H1 (cell line): ENCODE results near the gene ELP5. TPM values are rescaled to one million over a fixed set of nuclear protein-coding genes. Genes with fewer than 3 reads are reported as not detected.

ENCODE experiments used
- CTCF ChIA-PET: fragments of 300-600 bp; sonication (Branson Sonifier 250); formaldehyde crosslinking; loops from one replicate; lab custom pipeline; 2021; ENCODE audit not compliant: partially characterized antibody; lab: Charles Lee
- POLR2A ChIA-PET: fragments of 300-600 bp; sonication (Branson Sonifier 250); formaldehyde crosslinking; loops from one replicate; lab custom pipeline; 2021; ENCODE audit warnings: inconsistent platforms; ENCODE audit not compliant: partially characterized antibody; lab: Charles Lee
- DNase-seq, 2 experiments: peaks; one replicate each; pipeline versions ENCODE4 v3.0.0 to v3.0.0-alpha.2; 2010 to 2022; ENCODE audit warnings: low spot score in 2 of 2, low read depth in 1 of 2, mixed read lengths in 1 of 2
- FAIRE-seq: peaks from 2 replicates; lab custom pipeline; 2011; peaks lifted over from hg19 to GRCh38; lab: Jason Lieb, UNC
- H2AFZ ChIP-seq: 2 replicates; pipeline ENCODE4 v1.8.1; 2012; ENCODE audit warnings: low read length, inconsistent platforms
- H2AK5ac ChIP-seq: 2 replicates; pipeline ENCODE4 v1.6.1; 2013; ENCODE audit warnings: low read depth, low read length
- H2BK120ac ChIP-seq: replicated peaks from 2 replicates; pipeline ENCODE3; 2013; ENCODE audit warnings: low read depth, low read length, inconsistent platforms
- H2BK12ac ChIP-seq: 2 replicates; pipeline ENCODE4 v1.6.1; 2013; ENCODE audit warnings: low read depth, low read length
- H2BK15ac ChIP-seq: 2 replicates; pipeline ENCODE4 v1.6.1; 2013; ENCODE audit warnings: low read length
- H2BK20ac ChIP-seq: 2 replicates; pipeline ENCODE4 v1.6.1; 2013; ENCODE audit warnings: low read length
- H2BK5ac ChIP-seq: 2 replicates; pipeline ENCODE4 v1.6.1; 2013; ENCODE audit warnings: low read depth, low read length
- H3K14ac ChIP-seq: 2 replicates; pipeline ENCODE4 v1.6.1; 2013; ENCODE audit warnings: inconsistent platforms; ENCODE audit not compliant: insufficient read length
- H3K18ac ChIP-seq: 2 replicates; pipeline ENCODE4 v1.6.1; 2013; ENCODE audit warnings: low read length; ENCODE audit errors: extremely low read depth
- H3K23ac ChIP-seq: 2 replicates; pipeline ENCODE4 v1.6.1; 2013; ENCODE audit warnings: inconsistent platforms; ENCODE audit not compliant: insufficient read length
- H3K23me2 ChIP-seq: 2 replicates; pipeline ENCODE4 v1.6.1; 2013; ENCODE audit warnings: low read depth, low read length
- H3K27ac ChIP-seq: 2 replicates; pipeline ENCODE4 v1.6.1; 2011; ENCODE audit warnings: low read depth, low read length, inconsistent platforms
- H3K27me3 ChIP-seq, 4 experiments: replicated peaks in 1 of 4; 1 replicate in 1 of 4; 2 replicates in 3 of 4; pipeline versions ENCODE4 v1.6.1 to v1.8.1; 2011 to 2013; ENCODE audit warnings: low read length in 3 of 4, mild to moderate bottlenecking in 3 of 4, inconsistent platforms in 2 of 4, mixed read lengths in 2 of 4, moderate library complexity in 1 of 4; ENCODE audit not compliant: control insufficient read depth in 3 of 4, insufficient read depth in 3 of 4; ENCODE audit errors: extremely low read depth in 1 of 4
- H3K36me3 ChIP-seq, 4 experiments: 2 replicates each; pipeline versions ENCODE4 v1.6.1 to v1.8.1; 2011 to 2013; ENCODE audit warnings: mild to moderate bottlenecking in 4 of 4, low read length in 3 of 4, moderate library complexity in 2 of 4, control low read depth in 1 of 4, inconsistent platforms in 1 of 4; ENCODE audit not compliant: insufficient read depth in 4 of 4, control insufficient read depth in 2 of 4
- H3K4ac ChIP-seq: replicated peaks from 2 replicates; pipeline ENCODE3; 2013; ENCODE audit warnings: low read length, low read depth, mixed read lengths, inconsistent platforms; ENCODE audit not compliant: insufficient read length
- H3K4me1 ChIP-seq, 4 experiments: replicated peaks in 1 of 4; 1 replicate in 1 of 4; 2 replicates in 3 of 4; pipeline versions ENCODE4 v1.6.1 to v1.8.1; 2011 to 2013; ENCODE audit warnings: low read length in 3 of 4, inconsistent platforms in 2 of 4, mixed read lengths in 1 of 4; ENCODE audit not compliant: insufficient read depth in 4 of 4, control insufficient read depth in 3 of 4
- H3K4me2 ChIP-seq, 2 experiments: 2 replicates each; pipeline versions ENCODE4 v1.6.1 to v1.8.1; 2011 to 2013; ENCODE audit warnings: low read depth in 2 of 2, low read length in 2 of 2, control low read depth in 1 of 2, inconsistent platforms in 1 of 2, mild to moderate bottlenecking in 1 of 2; ENCODE audit not compliant: insufficient read depth in 1 of 2
- H3K4me3 ChIP-seq, 4 experiments: fragments of 200-600, 300-600 bp in 1 of 4; sonication (generic), shearing (Covaris generic), sonication (Bioruptor Twin) in 1 of 4; 2 replicates each; pipeline versions ENCODE4 v1.5.1 to v1.8.1; 2011 to 2016; ENCODE audit warnings: low read length in 4 of 4, low read depth in 3 of 4, control low read depth in 2 of 4, inconsistent platforms in 2 of 4, mild to moderate bottlenecking in 2 of 4, mixed read lengths in 1 of 4, moderate library complexity in 1 of 4; ENCODE audit not compliant: insufficient read depth in 2 of 4; ENCODE audit errors: extremely low read depth in 1 of 4
- H3K56ac ChIP-seq: replicated peaks from 2 replicates; pipeline ENCODE3; 2013; ENCODE audit warnings: low read depth, mild to moderate bottlenecking, mixed read lengths, low read length, inconsistent platforms; ENCODE audit not compliant: insufficient read length
- H3K79me1 ChIP-seq: 2 replicates; pipeline ENCODE4 v1.6.1; 2013; ENCODE audit warnings: low read depth, low read length, control low read depth
- H3K79me2 ChIP-seq, 2 experiments: 2 replicates each; pipeline versions ENCODE4 v1.6.1 to v1.8.1; 2012 to 2013; ENCODE audit warnings: low read length in 2 of 2, mild to moderate bottlenecking in 2 of 2, inconsistent platforms in 1 of 2; ENCODE audit not compliant: insufficient read depth in 2 of 2, control insufficient read depth in 1 of 2
- H3K9ac ChIP-seq, 4 experiments: replicated peaks in 1 of 4; 1 replicate in 1 of 4; 2 replicates in 3 of 4; pipeline versions ENCODE4 v1.6.1 to v1.8.1; 2011 to 2013; ENCODE audit warnings: low read depth in 3 of 4, low read length in 3 of 4, control low read depth in 2 of 4, mild to moderate bottlenecking in 2 of 4, moderate library complexity in 2 of 4, inconsistent platforms in 1 of 4; ENCODE audit errors: extremely low read depth in 1 of 4
- H3K9me3 ChIP-seq, 2 experiments: 2 replicates each; pipeline versions ENCODE4 v1.6.1 to v1.8.1; 2012 to 2013; ENCODE audit warnings: mild to moderate bottlenecking in 2 of 2, moderate library complexity in 2 of 2, control low read depth in 1 of 2, inconsistent platforms in 1 of 2, low read depth in 1 of 2, low read length in 1 of 2, mixed read lengths in 1 of 2; ENCODE audit not compliant: insufficient read depth in 2 of 2
- H4K20me1 ChIP-seq, 2 experiments: replicated peaks in 1 of 2; 2 replicates each; pipeline versions ENCODE3 to v1.8.1; 2011 to 2013; ENCODE audit warnings: inconsistent platforms in 2 of 2, low read length in 2 of 2, mild to moderate bottlenecking in 1 of 2; ENCODE audit not compliant: insufficient read depth in 2 of 2, control insufficient read depth in 1 of 2
- H4K5ac ChIP-seq: 2 replicates; pipeline ENCODE4 v1.6.1; 2013; ENCODE audit warnings: low read length, low read depth, mixed read lengths, inconsistent platforms; ENCODE audit not compliant: insufficient read length
- H4K8ac ChIP-seq: 2 replicates; pipeline ENCODE4 v1.8.0; 2013; ENCODE audit warnings: mild to moderate bottlenecking, moderate library complexity, low read length, inconsistent platforms; ENCODE audit not compliant: insufficient read depth; ENCODE audit errors: extremely low read depth
- H4K91ac ChIP-seq: replicated peaks from 2 replicates; pipeline ENCODE3; 2013; ENCODE audit warnings: low read length, mixed read lengths, inconsistent platforms; ENCODE audit not compliant: insufficient read length
- EZH2 ChIP-seq: fragments of 200-600 bp; sonication (generic); IDR thresholded peaks from 2 replicates; pipeline ENCODE4 v1.7.1; 2012; ENCODE audit warnings: low read depth, mild to moderate bottlenecking, moderate library complexity, low read length, inconsistent platforms; ENCODE audit not compliant: severe bottlenecking
- SIX5 ChIP-seq: IDR thresholded peaks from 2 replicates; pipeline ENCODE4 v1.6.1; 2011; ENCODE audit warnings: mild to moderate bottlenecking, low read depth, low read length
- SRF ChIP-seq: IDR thresholded peaks from 2 replicates; pipeline ENCODE4 v1.6.1; 2011; ENCODE audit warnings: mild to moderate bottlenecking, low read depth, low read length, moderate library complexity
- WGBS, 2 experiments: shearing (Covaris generic) in 1 of 2; methylation state at CpG; one replicate each; pipeline versions ENCODE4 v1.1.6 to v1.1.7; 2013 to 2015; ENCODE audit warnings: low lambda C conversion rate in 2 of 2, mixed read lengths in 2 of 2, inconsistent platforms in 1 of 2, low coverage in 1 of 2, missing lambda C conversion rate in 1 of 2; ENCODE audit not compliant: insufficient replicate concordance in 2 of 2, insufficient coverage in 1 of 2, insufficient read length in 1 of 2; ENCODE audit errors: extremely low coverage in 1 of 2, missing lambda C conversion rate in 1 of 2; 5-methylcytosine and 5-hydroxymethylcytosine counted together
- polyA plus RNA-seq, 7 experiments: library from polyadenylated mRNA; depleted of rRNA in 3 of 7; stranded (reverse) in 5 of 7; unstranded in 2 of 7; fragments of >200 nt in 5 of 7; fragments of 200-250 nt in 2 of 7; gene quantifications; 1 replicate in 5 of 7; 2 replicates in 1 of 7; 4 replicates in 1 of 7; pipeline versions ENCODE4 v1.2.1 to v1.2.3, GENCODE V29; 2011 to 2013; ENCODE audit warnings: missing spikeins in 2 of 7, mixed read lengths in 2 of 7
- total RNA-seq: library from RNA; stranded (reverse); fragmentation: NEBNext Ultra II Directional; extraction: Animal tissue kit (Norgen Biotek cat#: 25700); gene quantifications from 2 replicates; pipeline ENCODE4 v1.2.1, GENCODE V29; 2021

ELP5 gene
- total and polyA plus RNA-seq, 2 of the 8 experiments (the other 6 are each of a cell fraction or from before 2014, with no cell fraction given): 75.4 to 107 TPM

DNA sequence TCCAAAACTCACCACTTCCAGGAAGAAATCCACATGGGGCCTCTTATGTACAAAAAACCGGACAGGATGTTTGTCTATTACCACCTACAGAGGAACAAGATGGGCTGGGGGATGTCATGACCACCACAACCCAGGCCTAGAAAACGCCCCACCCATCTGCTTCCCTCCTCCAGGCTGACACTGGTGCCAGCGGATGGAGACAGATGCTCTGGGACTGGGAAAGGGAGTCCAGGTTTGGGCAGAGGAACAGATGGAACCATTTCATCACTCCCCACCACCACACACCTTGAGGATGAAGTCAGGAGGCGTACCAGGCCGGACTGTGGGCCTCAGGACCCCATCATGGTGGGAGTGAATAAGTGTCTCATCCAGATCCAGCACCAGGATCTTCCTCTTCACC is 5.2 kb upstream of the ELP5 start:
- no peak overlapping the region for H2AFZ ChIP-seq
- no peak overlapping the region for H2BK12ac ChIP-seq
- H2AK5ac ChIP-seq: no peak overlapping the region
- H2BK120ac ChIP-seq: no peak overlapping the region
- H2BK5ac ChIP-seq: no peak overlapping the region; the same call in 1 of the 2 replicates
- no peak overlapping the region for H2BK20ac ChIP-seq
- H3K27me3 ChIP-seq: no peaks in the 10 kb centered on the region
- no peak overlapping the region for H2BK15ac ChIP-seq
- peaks cover 6 to 9% of the 10 kb centered on the region in 2 experiments for H4K20me1 ChIP-seq
- no peak overlapping the region for H3K23ac ChIP-seq
- no peak overlapping the region for H4K91ac ChIP-seq
- WGBS, 2 experiments: 87% methylated on average over 5 of the region's 5 CpGs; no CpG with 5 or more reads in 1 of the 2 experiments
- H3K79me2 ChIP-seq: peaks cover 23 to 44% of the 10 kb centered on the region in 2 experiments
- no peak for TF ChIP-seq SRF
- TF ChIP-seq SIX5: no peak
- no peak for TF ChIP-seq EZH2
- no peak overlapping the region for H3K18ac ChIP-seq
- DNase-seq (no peak), FAIRE-seq (no peak)
- H3K23me2 ChIP-seq: peaks cover 17% of the 10 kb centered on the region
- no peak overlapping the region for H3K14ac ChIP-seq
- CTCF ChIA-PET: no interaction called here
- H3K9ac ChIP-seq: no peak overlapping the region; a peak in 1 of 7 replicates
- H4K5ac ChIP-seq: no peak overlapping the region
- no peaks in the 10 kb centered on the region for H3K9me3 ChIP-seq
- no peak overlapping the region for H3K27ac ChIP-seq
- peaks cover 14% of the 10 kb centered on the region for H3K79me1 ChIP-seq
- H3K36me3 ChIP-seq: peaks cover 9 to 28% (median 22%) of the 10 kb centered on the region in 4 experiments; a peak in 6 of 8 replicates
- peaks cover 3 to 12% (median 5%) of the 10 kb centered on the region in 4 experiments for H3K4me1 ChIP-seq
- no peak overlapping the region for H3K56ac ChIP-seq
- no peak overlapping the region; the same call in 1 of the 2 replicates for H4K8ac ChIP-seq
- no peak overlapping the region for H3K4ac ChIP-seq
- no peak overlapping the region for H3K4me3 ChIP-seq
- no peak overlapping the region for H3K4me2 ChIP-seq
- POLR2A ChIA-PET: interaction anchor here (8.3 to 19.7 kb wide), 3 partner anchors 9 to 24 kb away, joined by 121 to 386 read pairs (median 161); partner anchors contain the start of genes ACADVL, DLG4, DVL2 and GABARAP
